Chondrocyte (in vitro differentiated cells): ENCODE data around the gene GSG1L. TPM values are rescaled to one million over a fixed set of nuclear protein-coding genes. Genes with fewer than 3 reads are reported as not detected.

Experiments used
- DNase-seq: peaks from one replicate; pipeline ENCODE4 v3.0.0; 2021; ENCODE audit warnings: mixed read lengths, low spot score
- H3K27ac Mint-ChIP-seq: one replicate; pipeline ENCODE4 v1.8.0; 2021; ENCODE audit warnings: mild to moderate bottlenecking, moderate library complexity, mixed read lengths; ENCODE audit not compliant: unreplicated experiment
- H3K27me3 Mint-ChIP-seq: 2 replicates; pipeline ENCODE4 v1.8.0; 2021; ENCODE audit warnings: low read depth, mixed read lengths
- H3K36me3 Mint-ChIP-seq: 2 replicates; pipeline ENCODE4 v1.8.0; 2021; ENCODE audit warnings: low read depth, mixed read lengths
- H3K4me1 Mint-ChIP-seq: 2 replicates; pipeline ENCODE4 v1.8.0; 2021; ENCODE audit warnings: low read depth, mild to moderate bottlenecking, mixed read lengths
- H3K4me3 Mint-ChIP-seq: one replicate; pipeline ENCODE4 v1.8.0; 2021; ENCODE audit warnings: mild to moderate bottlenecking, moderate library complexity, mixed read lengths; ENCODE audit not compliant: unreplicated experiment
- H3K9me3 Mint-ChIP-seq: 2 replicates; pipeline ENCODE4 v1.8.0; 2021; ENCODE audit warnings: low read depth, mixed read lengths
- CTCF ChIP-seq: fragments of 200-600 bp; sonication (generic); IDR thresholded peaks from 2 replicates; pipeline ENCODE4 v1.5.0; 2021; ENCODE audit warnings: antibody characterized with exemption, mild to moderate bottlenecking, moderate library complexity
- total RNA-seq: library from RNA; stranded (reverse); gene quantifications from 3 replicates; pipeline ENCODE4 v1.2.1, GENCODE V29; 2021

GSG1L gene
- total RNA-seq, 1 donor from 2014 or later = not detected

- Mint-ChIP-seq H3K27me3 (peaks cover 23% of the 10 kb centered on the region), H3K36me3 (peaks cover 2% of the 10 kb centered on the region), H3K4me3 (no peak overlapping the region), H3K27ac (no peak overlapping the region), H3K4me1 (no peaks in the 10 kb centered on the region), H3K9me3 (peaks cover 17% of the 10 kb centered on the region)
- TF ChIP-seq CTCF = no peak
- peak; percentile 28 for DNase-seq
These were observed 236.6 kb downstream of the GSG1L start for GRCh38 chr16:27826893-27827289.

- no peak overlapping the region for H3K27ac Mint-ChIP-seq
- no peak for TF ChIP-seq CTCF
- H3K4me1 Mint-ChIP-seq = no peaks in the 10 kb centered on the region
- H3K27me3 Mint-ChIP-seq = peaks cover 20% of the 10 kb centered on the region
- H3K4me3 Mint-ChIP-seq = no peak overlapping the region
- DNase-seq = peak; percentile 59
- peaks cover 2% of the 10 kb centered on the region for H3K36me3 Mint-ChIP-seq
- H3K9me3 Mint-ChIP-seq = peaks cover 17% of the 10 kb centered on the region
These were observed 237.2 kb downstream of the GSG1L start for GRCh38 chr16:27826081-27826892.

- TF ChIP-seq CTCF = no peak
- peak; percentile 61 for DNase-seq
- no peaks in the 10 kb centered on the region for H3K36me3 Mint-ChIP-seq
- H3K4me1 Mint-ChIP-seq = no peaks in the 10 kb centered on the region
- H3K27ac Mint-ChIP-seq = no peak overlapping the region
- no peak overlapping the region for H3K4me3 Mint-ChIP-seq
- H3K27me3 Mint-ChIP-seq = peaks cover 31% of the 10 kb centered on the region
- H3K9me3 Mint-ChIP-seq = peaks cover 8% of the 10 kb centered on the region
These were observed 238.7 kb downstream of the GSG1L start for GRCh38 chr16:27824786-27825185.

GRCh38 chr16:27824006-27824405 lies 239.5 kb downstream of the GSG1L start:
- no peaks in the 10 kb centered on the region for H3K4me1 Mint-ChIP-seq
- H3K36me3 Mint-ChIP-seq = no peaks in the 10 kb centered on the region
- TF ChIP-seq CTCF = no peak

GRCh38 chr16:27823421-27823820 lies 240.1 kb downstream of the GSG1L start:
- peak; percentile 46 for DNase-seq
- Mint-ChIP-seq H3K9me3 (no peaks in the 10 kb centered on the region), H3K36me3 (no peaks in the 10 kb centered on the region), H3K27me3 (peaks cover 37% of the 10 kb centered on the region), H3K27ac (no peak overlapping the region), H3K4me1 (no peaks in the 10 kb centered on the region), H3K4me3 (no peak overlapping the region)
- TF ChIP-seq CTCF = no peak

More at GRCh38 chr16:27824006-27824405, 239.5 kb downstream of the GSG1L start:
- Mint-ChIP-seq H3K27me3 (peaks cover 36% of the 10 kb centered on the region), H3K9me3 (peaks cover 3% of the 10 kb centered on the region), H3K4me3 (no peak overlapping the region), H3K27ac (no peak overlapping the region)
- peak; percentile 34 for DNase-seq
